Calu3 (cell line): ENCODE results near the gene ATOX1. TPM values are rescaled to one million over a fixed set of nuclear protein-coding genes. Genes with fewer than 3 reads are reported as not detected.
"Not testable (repeated sequence)": the region's sequence is repeated elsewhere in the genome, so short reads cannot be mapped to it uniquely, and the experiment has no call there.

ENCODE experiments used
- BruUV-seq: library from RNA; stranded (reverse); fragments of 400-500 nt; replicated peaks from 2 replicates; lab custom pipeline; 2021; lab: Mats Ljungman, UMichigan
- CTCF ChIA-PET: fragments of 300-600 bp; sonication (Branson Sonifier 250); formaldehyde crosslinking; loops from one replicate; lab custom pipeline; 2022; ENCODE audit warnings: antibody characterized with exemption; lab: Charles Lee
- DNase-seq: peaks from one replicate; pipeline ENCODE4 v3.0.0; 2022
- H3K27ac Mint-ChIP-seq: one replicate; pipeline ENCODE4 v1.8.0; 2022; ENCODE audit warnings: mixed read lengths; ENCODE audit not compliant: unreplicated experiment
- H3K27me3 Mint-ChIP-seq: one replicate; pipeline ENCODE4 v1.8.0; 2022; ENCODE audit warnings: mixed read lengths; ENCODE audit not compliant: unreplicated experiment
- H3K36me3 Mint-ChIP-seq: one replicate; pipeline ENCODE4 v1.8.0; 2022; ENCODE audit warnings: mild to moderate bottlenecking, moderate library complexity, mixed read lengths; ENCODE audit not compliant: insufficient read depth, unreplicated experiment
- H3K4me1 Mint-ChIP-seq: one replicate; pipeline ENCODE4 v1.8.0; 2022; ENCODE audit warnings: mild to moderate bottlenecking, low read depth, mixed read lengths; ENCODE audit not compliant: unreplicated experiment
- H3K4me3 Mint-ChIP-seq: one replicate; pipeline ENCODE4 v1.8.0; 2022; ENCODE audit warnings: mild to moderate bottlenecking, low read depth, moderate library complexity, mixed read lengths; ENCODE audit not compliant: unreplicated experiment
- H3K9me3 Mint-ChIP-seq: one replicate; pipeline ENCODE4 v1.8.0; 2022; ENCODE audit warnings: low read depth, mixed read lengths; ENCODE audit not compliant: unreplicated experiment
- intact Hi-C: fragments of 100-400 bp; cut with micrococcal nuclease; formaldehyde crosslinking; loops from one replicate; pipeline ENCODE4 v1.10.0; 2022; ENCODE audit not compliant: unreplicated experiment
- total RNA-seq: library from RNA; stranded (reverse); gene quantifications from 2 replicates; pipeline ENCODE4 v1.2.3, GENCODE V29; 2022
- TF ChIP-seq, protein P1 (sequence below): fragments of 200-600 bp; IDR thresholded peaks from one replicate; pipeline ENCODE4 v1.8.0; 2022; ENCODE audit warnings: antibody characterized with exemption; ENCODE audit not compliant: unreplicated experiment

ATOX1 gene
- total RNA-seq, 1 experiment from 2014 or later, result 239 TPM

DNA sequence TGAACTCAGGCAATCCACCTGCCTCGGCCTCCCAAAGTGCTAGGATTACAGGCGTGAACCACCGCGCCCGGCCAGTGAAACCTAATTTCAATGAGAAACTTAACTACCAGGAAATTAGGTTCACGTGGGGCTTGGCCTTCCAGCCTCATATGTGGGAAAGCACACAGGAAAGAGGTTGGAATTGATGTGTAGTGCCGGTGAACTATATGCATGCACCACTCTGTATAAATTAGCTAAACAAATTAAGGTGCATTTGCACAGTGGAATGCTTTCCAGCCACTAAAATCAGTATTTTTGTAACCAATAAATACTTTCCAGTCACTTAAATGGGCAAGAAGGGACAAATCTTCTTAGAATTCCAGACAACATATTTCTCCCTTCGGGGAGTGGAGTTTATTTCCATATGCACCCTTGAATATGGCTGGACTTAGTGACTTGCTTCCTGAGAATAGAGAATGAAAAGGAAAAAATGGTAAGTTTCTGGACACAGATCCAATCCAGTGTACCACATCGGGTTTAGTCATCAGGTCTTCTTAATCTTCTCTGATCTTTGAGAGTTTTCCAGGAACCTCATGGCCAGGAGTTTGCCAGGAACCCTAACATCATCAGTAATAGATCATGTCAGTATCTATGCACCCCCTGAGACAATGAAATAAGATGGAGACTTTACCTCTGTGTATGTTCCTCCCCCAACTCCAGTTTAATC is 24.9 kb downstream of the ATOX1 start:
- CTCF ChIA-PET, result no interaction called here
- no peaks in the 10 kb centered on the region for H3K27me3 Mint-ChIP-seq
- BruUV-seq, result no TSS peak
- TF ChIP-seq, protein P1, sequence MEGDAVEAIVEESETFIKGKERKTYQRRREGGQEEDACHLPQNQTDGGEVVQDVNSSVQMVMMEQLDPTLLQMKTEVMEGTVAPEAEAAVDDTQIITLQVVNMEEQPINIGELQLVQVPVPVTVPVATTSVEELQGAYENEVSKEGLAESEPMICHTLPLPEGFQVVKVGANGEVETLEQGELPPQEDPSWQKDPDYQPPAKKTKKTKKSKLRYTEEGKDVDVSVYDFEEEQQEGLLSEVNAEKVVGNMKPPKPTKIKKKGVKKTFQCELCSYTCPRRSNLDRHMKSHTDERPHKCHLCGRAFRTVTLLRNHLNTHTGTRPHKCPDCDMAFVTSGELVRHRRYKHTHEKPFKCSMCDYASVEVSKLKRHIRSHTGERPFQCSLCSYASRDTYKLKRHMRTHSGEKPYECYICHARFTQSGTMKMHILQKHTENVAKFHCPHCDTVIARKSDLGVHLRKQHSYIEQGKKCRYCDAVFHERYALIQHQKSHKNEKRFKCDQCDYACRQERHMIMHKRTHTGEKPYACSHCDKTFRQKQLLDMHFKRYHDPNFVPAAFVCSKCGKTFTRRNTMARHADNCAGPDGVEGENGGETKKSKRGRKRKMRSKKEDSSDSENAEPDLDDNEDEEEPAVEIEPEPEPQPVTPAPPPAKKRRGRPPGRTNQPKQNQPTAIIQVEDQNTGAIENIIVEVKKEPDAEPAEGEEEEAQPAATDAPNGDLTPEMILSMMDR, result no peak
- no peak overlapping the region for H3K27ac Mint-ChIP-seq
- peaks cover 20% of the 10 kb centered on the region for H3K36me3 Mint-ChIP-seq
- H3K9me3 Mint-ChIP-seq, result no peaks in the 10 kb centered on the region
- no peak for DNase-seq
- H3K4me3 Mint-ChIP-seq, result no peak overlapping the region
- H3K4me1 Mint-ChIP-seq, result peaks cover 13% of the 10 kb centered on the region
- intact Hi-C loops, result no loop called here

DNA sequence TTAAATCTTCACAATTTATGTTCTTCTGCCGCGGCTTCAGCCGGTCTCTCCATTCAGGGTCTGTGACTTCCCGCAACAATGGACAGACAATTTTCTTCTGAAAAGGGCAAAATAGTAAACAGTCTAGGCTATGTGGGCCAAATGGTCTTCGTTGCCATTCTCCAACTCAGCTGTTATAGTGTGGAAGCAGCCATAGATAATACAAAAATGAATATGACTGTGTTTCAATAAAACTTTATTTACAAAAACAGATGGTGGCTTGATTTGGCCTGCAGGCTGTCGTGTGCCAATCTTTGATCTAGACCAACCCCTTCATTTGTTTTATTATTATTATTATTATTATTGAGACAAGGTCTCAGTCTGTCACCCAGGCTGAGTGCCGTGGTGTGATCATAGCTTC is 28.1 kb downstream of the ATOX1 start:
- CTCF ChIA-PET, result no interaction called here
- peaks cover 25% of the 10 kb centered on the region for H3K36me3 Mint-ChIP-seq

GRCh38 chr5:151729597-151729996 is 28.8 kb downstream of the ATOX1 start:
- intact Hi-C loops, H3K27me3 Mint-ChIP-seq, CTCF ChIA-PET, H3K4me3 Mint-ChIP-seq, H3K9me3 Mint-ChIP-seq, BruUV-seq: not testable (repeated sequence)
- peaks cover 25% of the 10 kb centered on the region for H3K36me3 Mint-ChIP-seq
- H3K4me1 Mint-ChIP-seq, result peaks cover 25% of the 10 kb centered on the region
- DNase-seq, result peak; percentile 60
- peak overlapping the region; percentile 65 for H3K27ac Mint-ChIP-seq

More for the DNA sequence above, 28.1 kb downstream of the ATOX1 start:
- Mint-ChIP-seq H3K27me3 (no peaks in the 10 kb centered on the region), H3K4me3 (no peak overlapping the region), H3K9me3 (no peaks in the 10 kb centered on the region), H3K4me1 (peaks cover 25% of the 10 kb centered on the region), H3K27ac (no peak overlapping the region)
- intact Hi-C loops, result no loop called here
- TF ChIP-seq, protein P1, result no peak
- BruUV-seq, result no TSS peak
- DNase-seq, result no peak

DNA sequence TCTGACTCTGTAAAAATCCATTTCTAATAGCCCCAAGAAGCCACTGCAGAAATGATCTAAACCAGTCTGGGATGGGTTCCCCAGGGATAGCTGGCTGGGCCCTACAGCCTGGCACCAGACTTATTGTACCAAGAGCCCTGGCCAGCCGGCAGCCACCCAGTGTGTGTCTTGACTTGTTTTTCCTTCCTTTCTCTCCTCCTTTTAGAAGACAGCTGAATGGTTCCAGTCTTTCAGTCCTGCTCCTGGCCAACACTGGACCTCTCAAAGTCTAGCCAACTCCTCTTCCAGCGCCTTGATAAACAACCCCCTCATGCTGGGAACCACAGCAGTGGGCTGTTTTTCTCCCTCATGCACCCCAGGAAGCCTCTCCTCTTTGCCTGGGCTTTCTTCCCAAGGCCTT is 34.1 kb downstream of the ATOX1 start:
- Mint-ChIP-seq H3K27me3 (no peaks in the 10 kb centered on the region), H3K4me1 (peaks cover 36% of the 10 kb centered on the region), H3K27ac (no peak overlapping the region), H3K4me3 (no peak overlapping the region), H3K9me3 (no peaks in the 10 kb centered on the region), H3K36me3 (peaks cover 7% of the 10 kb centered on the region)
- intact Hi-C loops, result no loop called here
- DNase-seq, result no peak
- CTCF ChIA-PET, result no interaction called here
- TF ChIP-seq, protein P1, result no peak
- BruUV-seq, result no TSS peak

GRCh38 chr5:151722546-151722945 is 35.9 kb downstream of the ATOX1 start:
- no TSS peak for BruUV-seq
- CTCF ChIA-PET, result interaction anchor here (0.5 to 1.4 kb wide), 2 partner anchors 64 to 1527 kb away, joined by 3 to 5 read pairs; no protein-coding TSS in a partner anchor

More at GRCh38 chr5:151722546-151722945, 35.9 kb downstream of the ATOX1 start:
- Mint-ChIP-seq H3K36me3 (peaks cover 5% of the 10 kb centered on the region), H3K27ac (no peak overlapping the region), H3K27me3 (no peaks in the 10 kb centered on the region), H3K9me3 (no peaks in the 10 kb centered on the region), H3K4me1 (peaks cover 38% of the 10 kb centered on the region), H3K4me3 (no peak overlapping the region)
- DNase-seq, result no peak
- TF ChIP-seq, protein P1, result no peak
- intact Hi-C loops, result no loop called here
